Transverse colon (tissue), 4 donors: Measurements from ENCODE around the gene DNAJC12. TPM values are rescaled to one million over a fixed set of nuclear protein-coding genes. Genes with fewer than 3 reads are reported as not detected.

Source experiments
- DNase-seq: peaks from one replicate; pipeline ENCODE4 v3.0.0-alpha.2; 2019
- H3K27ac ChIP-seq, 4 donors: fragments of 200-600 bp; sonication (generic); 2 replicates each; pipeline ENCODE4 v1.5.1; 2016 to 2018; ENCODE audit warnings: inconsistent platforms in 4 of 4
- H3K27me3 ChIP-seq: fragments of 200-600 bp; sonication (generic); 2 replicates; pipeline ENCODE4 v1.5.1; 2017; ENCODE audit warnings: inconsistent platforms
- H3K36me3 ChIP-seq, 4 donors: fragments of 200-600 bp; sonication (generic); 2 replicates each; pipeline ENCODE4 v1.5.1; 2017 to 2019; ENCODE audit warnings: inconsistent platforms in 4 of 4
- H3K4me1 ChIP-seq, 4 donors: fragments of 200-600 bp; sonication (generic); 2 replicates each; pipeline ENCODE4 v1.5.1; 2017 to 2020; ENCODE audit warnings: inconsistent platforms in 4 of 4
- H3K4me3 ChIP-seq, 4 donors: fragments of 200-600 bp; sonication (generic); 1 replicate in 1 of 4; 2 replicates in 3 of 4; pipeline versions ENCODE4 v1.5.1 to v1.6.1; 2017 to 2019; ENCODE audit warnings: inconsistent platforms in 4 of 4
- H3K9me3 ChIP-seq, 2 donors: fragments of 200-600 bp; sonication (generic); 2 replicates each; pipeline ENCODE4 v1.5.1; 2017 to 2019; ENCODE audit warnings: inconsistent platforms in 2 of 2
- CTCF ChIP-seq, 5 experiments: fragments of 200-600 bp in 3 of 5; fragments of 450-650 bp in 2 of 5; sonication (generic) in 3 of 5; IDR thresholded peaks; 1 replicate in 2 of 5; 2 replicates in 3 of 5; pipeline ENCODE4 v1.5.1; 2016 to 2017; ENCODE audit warnings: antibody characterized with exemption in 5 of 5, inconsistent platforms in 3 of 5, mild to moderate bottlenecking in 2 of 5, moderate library complexity in 1 of 5
- EP300 ChIP-seq: sonication (generic); formaldehyde crosslinking; IDR thresholded peaks from one replicate; pipeline ENCODE4 v1.6.1; 2017; ENCODE audit warnings: antibody characterized with exemption, low read depth
- POLR2A ChIP-seq: fragments of 450-650 bp; IDR thresholded peaks from one replicate; pipeline ENCODE4 v1.6.1; 2016; ENCODE audit warnings: antibody characterized with exemption, mild to moderate bottlenecking, moderate library complexity
- POLR2AphosphoS5 ChIP-seq, 3 donors: sonication (generic); formaldehyde crosslinking; IDR thresholded peaks; one replicate each; pipeline ENCODE4 v1.6.1; 2016; ENCODE audit warnings: antibody characterized with exemption in 3 of 3
- WGBS, 2 donors: methylation state at CpG; one replicate each; pipeline ENCODE4 v1.1.5; 2018; ENCODE audit warnings: low coverage in 1 of 2; 5-methylcytosine and 5-hydroxymethylcytosine counted together
- in situ Hi-C, 4 donors: fragments of 200-750 bp; cut with MboI; loops; one replicate each; pipeline versions ENCODE4 v1.15.0 to v1.15.1; 2017; ENCODE audit warnings: low sequenced_read_pairs in 3 of 4, low pct_ligation_motif_present in 1 of 4, low pct_unique_long_range_greater_than_20kb in 1 of 4
- intact Hi-C: fragments of 100-400 bp; cut with DNase I; formaldehyde crosslinking; loops from one replicate; pipeline ENCODE4 v1.15.1; 2023; ENCODE audit warnings: low total_unique reads
- total RNA-seq, 4 donors: library from RNA; depleted of rRNA; stranded (reverse); fragments of >200 nt; gene quantifications; one replicate each; pipeline ENCODE4 v1.1.0, GENCODE V29; 2016

DNAJC12 gene
- total RNA-seq, 4 donors from 2014 or later = 2.0 to 8.7 (median 4.4) TPM

GRCh38 chr10:67815571-67816059 is 22.4 kb downstream of the DNAJC12 start:
- H3K4me3 ChIP-seq = no peak overlapping the region
- H3K9me3 ChIP-seq = no peaks in the 10 kb centered on the region
- no peak for TF ChIP-seq EP300
- no peak for TF ChIP-seq POLR2A
- TF ChIP-seq CTCF (IDR thresholded peaks at IDR 0.05) = no peak
- no peak for TF ChIP-seq POLR2AphosphoS5 (IDR thresholded peaks at IDR 0.05)
- peaks cover 0 to 26% (median 10%) of the 10 kb centered on the region in 4 donors for H3K4me1 ChIP-seq
- DNase-seq = no peak
- H3K27ac ChIP-seq = no peak overlapping the region
- no peaks in the 10 kb centered on the region for H3K27me3 ChIP-seq
- no peaks in the 10 kb centered on the region for H3K36me3 ChIP-seq
- 69 to 79% methylated on average over 4 of the region's 4 CpGs for WGBS, 2 donors
- in situ Hi-C loops (no loop called here), intact Hi-C loops (no loop called here)

GRCh38 chr10:67812007-67812406 is 26.0 kb downstream of the DNAJC12 start:
- peaks cover 0 to 27% (median 6%) of the 10 kb centered on the region in 4 donors for H3K4me1 ChIP-seq
- no peaks in the 10 kb centered on the region for H3K36me3 ChIP-seq
- H3K4me3 ChIP-seq = no peak overlapping the region
- H3K27me3 ChIP-seq = no peaks in the 10 kb centered on the region
- in situ Hi-C loops (no loop called here), intact Hi-C loops (no loop called here)
- DNase-seq = peak; percentile 41
- 28 to 45% methylated on average over 4 of the region's 4 CpGs for WGBS, 2 donors
- TF ChIP-seq POLR2AphosphoS5 (IDR thresholded peaks at IDR 0.05) = peak in 1 of 3 donors; percentile 64
- peak; percentile 16 for TF ChIP-seq POLR2A
- TF ChIP-seq CTCF (IDR thresholded peaks at IDR 0.05) = no peak
- no peaks in the 10 kb centered on the region for H3K9me3 ChIP-seq
- peak overlapping the region; percentile 52 to 73 (median 70) for H3K27ac ChIP-seq

GRCh38 chr10:67809107-67809506 is 28.9 kb downstream of the DNAJC12 start:
- H3K27ac ChIP-seq = no peak overlapping the region
- in situ Hi-C loops = no loop called here
- intact Hi-C loops = no loop called here

GRCh38 chr10:67808704-67809103 is 29.3 kb downstream of the DNAJC12 start:
- in situ Hi-C loops = no loop called here

More at GRCh38 chr10:67809107-67809506, 28.9 kb downstream of the DNAJC12 start:
- TF ChIP-seq EP300 (no peak), CTCF (IDR thresholded peaks at IDR 0.05) (no peak), POLR2A (no peak), POLR2AphosphoS5 (IDR thresholded peaks at IDR 0.05) (no peak)
- Histone ChIP-seq H3K27me3 (no peaks in the 10 kb centered on the region), H3K4me3 (no peak overlapping the region), H3K9me3 (no peaks in the 10 kb centered on the region), H3K36me3 (no peaks in the 10 kb centered on the region), H3K4me1 (peaks cover 0 to 27% (median 6%) of the 10 kb centered on the region in 4 donors)
- 88 to 100% methylated on average over 2 of the region's 2 CpGs for WGBS, 2 donors
- no peak for DNase-seq

GRCh38 chr10:67807855-67808456 is 30.0 kb downstream of the DNAJC12 start:
- H3K36me3 ChIP-seq = no peaks in the 10 kb centered on the region
- no peak overlapping the region for H3K27ac ChIP-seq
- DNase-seq = no peak
- WGBS, 2 donors = 51 to 68% methylated on average over 4 of the region's 4 CpGs
- no peaks in the 10 kb centered on the region for H3K27me3 ChIP-seq
- peaks cover 0 to 25% (median 9%) of the 10 kb centered on the region in 4 donors for H3K4me1 ChIP-seq
- intact Hi-C loops (no loop called here), in situ Hi-C loops (no loop called here)
- no peak overlapping the region for H3K4me3 ChIP-seq
- H3K9me3 ChIP-seq = no peaks in the 10 kb centered on the region
- no peak for TF ChIP-seq CTCF (IDR thresholded peaks at IDR 0.05)
- no peak for TF ChIP-seq POLR2AphosphoS5 (IDR thresholded peaks at IDR 0.05)

More at GRCh38 chr10:67808704-67809103, 29.3 kb downstream of the DNAJC12 start:
- 57 to 60% methylated on average over 1 of the region's 1 CpG for WGBS, 2 donors
- Histone ChIP-seq H3K4me1 (peaks cover 0 to 27% (median 6%) of the 10 kb centered on the region in 4 donors), H3K27ac (no peak overlapping the region), H3K4me3 (no peak overlapping the region), H3K9me3 (no peaks in the 10 kb centered on the region), H3K36me3 (no peaks in the 10 kb centered on the region), H3K27me3 (no peaks in the 10 kb centered on the region)
- no peak for TF ChIP-seq POLR2AphosphoS5 (IDR thresholded peaks at IDR 0.05)
- intact Hi-C loops = no loop called here
- DNase-seq = no peak
